Body of pancreas (tissue), 4 donors: ENCODE data around the gene ISM1. TPM values are rescaled to one million over a fixed set of nuclear protein-coding genes. Genes with fewer than 3 reads are reported as not detected.

Experiments
- ATAC-seq: fragments of 150-250 bp; one replicate; pipeline ENCODE4 v1.9.1; 2016
- DNase-seq, 4 donors: peaks; one replicate each; pipeline ENCODE4 v3.0.0-alpha.2; 2019
- H3K27ac ChIP-seq, 4 donors: fragments of 200-600 bp; sonication (generic); 1 replicate in 3 of 4; 2 replicates in 1 of 4; pipeline versions ENCODE4 v1.5.1 to v1.6.1; 2016 to 2019; ENCODE audit warnings: mild to moderate bottlenecking in 1 of 4, mixed read lengths in 1 of 4, moderate library complexity in 1 of 4
- H3K27me3 ChIP-seq, 2 donors: fragments of 200-600 bp; sonication (generic); one replicate each; pipeline ENCODE4 v1.6.0; 2016; ENCODE audit warnings: mild to moderate bottlenecking in 1 of 2
- H3K36me3 ChIP-seq, 2 donors: fragments of 200-600 bp; sonication (generic); replicated peaks in 1 of 2; 2 replicates each; pipeline ENCODE4 v1.5.1; 2016; ENCODE audit warnings: low read depth in 2 of 2; ENCODE audit not compliant: insufficient read depth in 1 of 2
- H3K4me1 ChIP-seq: fragments of 200-600 bp; sonication (generic); one replicate; pipeline ENCODE4 v1.6.0; 2016
- H3K4me3 ChIP-seq, 2 donors: fragments of 200-600 bp; sonication (generic); 1 replicate in 1 of 2; 2 replicates in 1 of 2; pipeline ENCODE4 v1.5.1; 2016 to 2019
- H3K9me3 ChIP-seq, 3 donors: fragments of 200-600 bp; sonication (generic); 1 replicate in 2 of 3; 2 replicates in 1 of 3; pipeline ENCODE4 v1.5.1; 2016
- CTCF ChIP-seq, 7 experiments: fragments of 450-650 bp in 4 of 7; fragments of 200-600 bp in 3 of 7; sonication (generic) in 3 of 7; IDR thresholded peaks; one replicate each; pipeline ENCODE4 v1.5.1; 2016 to 2019; ENCODE audit warnings: antibody characterized with exemption in 7 of 7
- POLR2A ChIP-seq, 3 donors: fragments of 450-650 bp; IDR thresholded peaks; one replicate each; pipeline ENCODE4 v1.6.1; 2016; ENCODE audit warnings: antibody characterized with exemption in 3 of 3, mild to moderate bottlenecking in 2 of 3
- WGBS, 2 donors: methylation state at CpG; one replicate each; pipeline ENCODE4 v1.1.5; 2017; 5-methylcytosine and 5-hydroxymethylcytosine counted together
- intact Hi-C: fragments of 100-400 bp; cut with DNase I; formaldehyde crosslinking; loops from one replicate; pipeline ENCODE4 v1.15.1; 2023
- total RNA-seq, 2 donors: library from RNA; depleted of rRNA; stranded (reverse); fragments of >200 nt; gene quantifications; one replicate each; pipeline ENCODE4 v1.1.0, GENCODE V29; 2016

ISM1 gene
- total RNA-seq, 2 donors from 2014 or later: 2.6 to 3.1 TPM

DNA sequence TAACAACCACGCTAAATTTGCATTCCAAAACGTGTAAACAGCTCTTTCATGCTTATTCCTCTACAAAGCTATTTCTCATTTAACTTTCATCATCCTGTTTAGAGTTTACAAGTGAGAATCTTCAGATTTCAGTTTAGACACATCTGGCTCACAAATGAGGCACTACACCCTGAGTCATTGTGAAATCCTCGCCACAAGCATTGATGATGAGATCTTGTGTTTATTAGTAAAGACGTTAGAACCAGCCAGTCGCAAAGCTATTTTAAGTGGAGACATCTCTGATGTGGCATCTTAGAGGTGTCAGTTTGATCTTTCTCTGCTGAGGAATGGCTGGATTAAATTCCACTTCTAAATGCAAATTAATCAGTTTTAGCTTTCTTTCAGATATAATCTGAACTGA is 8.3 kb upstream of the ISM1 start:
- Histone ChIP-seq H3K4me1 (no peaks in the 10 kb centered on the region), H3K36me3 (no peaks in the 10 kb centered on the region), H3K4me3 (no peak overlapping the region), H3K9me3 (no peaks in the 10 kb centered on the region), H3K27me3 (no peaks in the 10 kb centered on the region), H3K27ac (no peak overlapping the region)
- TF ChIP-seq POLR2A (IDR thresholded peaks at IDR 0.05): no peak
- TF ChIP-seq CTCF (IDR thresholded peaks at IDR 0.05): no peak
- no peak for DNase-seq
- WGBS, 2 donors: 61 to 66% methylated on average over 5 of the region's 5 CpGs
- intact Hi-C loops: no loop called here
- no peak for ATAC-seq

DNA sequence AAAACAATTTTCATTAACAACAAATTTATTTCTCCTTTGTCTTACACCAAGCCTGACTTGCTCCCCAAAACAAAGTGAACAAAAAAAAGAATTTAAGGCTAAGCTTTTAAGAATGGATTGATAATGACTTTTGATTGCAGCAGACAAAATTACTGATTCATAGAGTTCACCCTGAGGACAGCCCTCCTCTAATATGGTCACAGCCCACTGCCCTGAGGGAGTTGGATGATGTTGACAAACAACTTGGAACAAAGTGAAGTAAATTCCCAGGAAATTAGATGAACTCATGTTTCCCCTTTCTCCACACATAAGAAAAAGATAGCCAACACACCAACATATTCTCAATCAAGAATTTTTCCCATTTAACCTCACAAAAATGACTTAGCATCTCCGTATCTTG is 7.7 kb upstream of the ISM1 start:
- no peak for ATAC-seq
- H3K4me1 ChIP-seq: no peaks in the 10 kb centered on the region

GRCh38 chr20:13216533-13216932 is 4.5 kb upstream of the ISM1 start:
- intact Hi-C loops: no loop called here
- TF ChIP-seq CTCF (IDR thresholded peaks at IDR 0.05): no peak
- H3K4me3 ChIP-seq: no peak overlapping the region
- 29 to 47% methylated on average over 1 of the region's 1 CpG for WGBS, 2 donors
- H3K27me3 ChIP-seq: no peaks in the 10 kb centered on the region
- no peaks in the 10 kb centered on the region for H3K9me3 ChIP-seq
- no peak for DNase-seq
- peaks cover 16% of the 10 kb centered on the region for H3K4me1 ChIP-seq
- H3K27ac ChIP-seq: no peak overlapping the region
- ATAC-seq: no peak
- no peaks in the 10 kb centered on the region for H3K36me3 ChIP-seq

More for the DNA sequence above, 7.7 kb upstream of the ISM1 start:
- Histone ChIP-seq H3K36me3 (no peaks in the 10 kb centered on the region), H3K9me3 (no peaks in the 10 kb centered on the region), H3K4me3 (no peak overlapping the region), H3K27ac (no peak overlapping the region), H3K27me3 (no peaks in the 10 kb centered on the region)
- 88 to 92% methylated on average over 1 of the region's 1 CpG for whole genome bisulfite sequencing, 2 donors
- intact Hi-C loops: no loop called here
- no peak for DNase-seq
- TF ChIP-seq POLR2A (IDR thresholded peaks at IDR 0.05) (no peak), CTCF (IDR thresholded peaks at IDR 0.05) (no peak)

DNA sequence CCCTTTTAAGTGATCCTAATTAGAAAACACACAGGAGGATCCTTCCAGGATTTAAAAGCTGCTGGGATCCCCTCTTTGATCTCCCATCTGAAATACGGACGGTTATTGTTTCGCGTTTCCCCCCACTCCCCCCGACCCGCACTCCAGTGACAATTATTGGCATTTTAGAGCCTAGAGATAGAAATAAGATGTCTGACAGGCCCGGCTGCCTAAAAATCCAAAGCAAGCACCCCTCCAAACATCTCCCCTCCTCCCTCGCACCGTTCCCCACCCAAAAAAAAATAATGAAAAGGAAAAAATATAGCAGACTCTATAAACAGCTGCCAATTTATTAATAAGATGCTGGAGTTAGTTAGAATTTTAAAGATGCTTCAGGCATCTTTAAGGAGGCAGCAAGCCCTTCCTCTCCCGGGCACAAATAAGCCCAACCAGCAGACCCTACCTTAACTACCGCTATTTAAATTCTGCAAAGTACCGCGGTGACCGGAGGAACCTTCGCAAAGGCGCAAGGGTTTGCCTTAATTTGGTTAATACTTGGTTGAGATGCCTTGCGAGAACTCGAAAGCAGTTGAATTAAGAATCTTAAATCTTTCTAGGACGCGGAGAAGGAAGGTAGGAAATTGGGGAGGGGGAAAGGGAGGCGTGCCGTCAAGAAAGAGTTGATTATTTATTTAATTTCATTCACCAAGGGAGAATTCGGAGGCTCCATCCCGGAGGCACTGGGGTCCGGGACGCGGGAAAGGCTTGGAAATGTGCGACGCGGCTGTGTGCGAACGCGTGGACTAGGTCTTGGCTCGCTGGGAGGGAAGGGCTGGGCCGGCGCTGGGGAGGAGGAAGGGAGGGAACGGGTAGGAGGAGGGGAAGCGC is 1.5 kb upstream of the ISM1 start:
- intact Hi-C loops: no loop called here
- ATAC-seq (no peak), DNase-seq (no peak)
- no peaks in the 10 kb centered on the region for H3K9me3 ChIP-seq
- peak overlapping the region in 1 of 2 donors; percentile 43 for H3K4me3 ChIP-seq
- H3K27me3 ChIP-seq: no peaks in the 10 kb centered on the region
- no peak for TF ChIP-seq POLR2A (IDR thresholded peaks at IDR 0.05)
- no peak for TF ChIP-seq CTCF (IDR thresholded peaks at IDR 0.05)
- no peak overlapping the region for H3K27ac ChIP-seq
- H3K4me1 ChIP-seq: peaks cover 25% of the 10 kb centered on the region
- 13 to 21% methylated on average over 38 of the region's 38 CpGs for WGBS, 2 donors
- H3K36me3 ChIP-seq: no peaks in the 10 kb centered on the region
